HG03139 (cell line): ENCODE results near the gene LRCH1.

Experiments used
- ATAC-seq: cut with Tn5 transposase; IDR thresholded peaks from one replicate; pipeline ENCODE4 v1.9.1; 2021; ENCODE audit not compliant: unreplicated experiment

LRCH1 gene

GRCh38 chr13:46612267-46612666 is 59.3 kb downstream of the LRCH1 start:
- no peak for ATAC-seq

- no peak for ATAC-seq
These were observed 60.6 kb downstream of the LRCH1 start for GRCh38 chr13:46613409-46614049.

GRCh38 chr13:46614582-46614981 is 61.6 kb downstream of the LRCH1 start:
- no peak for ATAC-seq

- ATAC-seq, result no peak
These were observed 63.0 kb downstream of the LRCH1 start for GRCh38 chr13:46615888-46616531.

GRCh38 chr13:46617229-46617721 is 64.3 kb downstream of the LRCH1 start:
- ATAC-seq, result no peak

GRCh38 chr13:46617885-46618284 is 64.9 kb downstream of the LRCH1 start:
- ATAC-seq, result no peak

- ATAC-seq, result no peak
These were observed 65.8 kb downstream of the LRCH1 start for GRCh38 chr13:46618694-46619254.

- peak; percentile 2 for ATAC-seq
These were observed 67.1 kb downstream of the LRCH1 start for GRCh38 chr13:46620029-46620428.

GRCh38 chr13:46620471-46620870 is 67.5 kb downstream of the LRCH1 start:
- ATAC-seq, result peak; percentile 39

- no peak for ATAC-seq
These were observed 68.2 kb downstream of the LRCH1 start for GRCh38 chr13:46621133-46621532.

- no peak for ATAC-seq
These were observed 69.0 kb downstream of the LRCH1 start for GRCh38 chr13:46621792-46622629.

- no peak for ATAC-seq
These were observed 69.8 kb downstream of the LRCH1 start for GRCh38 chr13:46622630-46623256.

- no peak for ATAC-seq
These were observed 71.4 kb downstream of the LRCH1 start for GRCh38 chr13:46624353-46624752.

GRCh38 chr13:46624821-46625220 is 71.9 kb downstream of the LRCH1 start:
- ATAC-seq, result no peak

- ATAC-seq, result no peak
These were observed 74.5 kb downstream of the LRCH1 start for GRCh38 chr13:46627462-46627861.

- ATAC-seq, result no peak
These were observed 75.8 kb downstream of the LRCH1 start for GRCh38 chr13:46628622-46629365.

- ATAC-seq, result no peak
These were observed 76.9 kb downstream of the LRCH1 start for GRCh38 chr13:46629811-46630413.

GRCh38 chr13:46630431-46631178 is 77.6 kb downstream of the LRCH1 start:
- ATAC-seq, result no peak

GRCh38 chr13:46631179-46631542 is 78.2 kb downstream of the LRCH1 start:
- ATAC-seq, result no peak
